ENCODE data around the gene SARS2.
A peak's percentile ranks its signal among the peaks of the same experiment; 100 is the strongest.
"Not testable (repeated sequence)": the region's sequence is repeated elsewhere in the genome, so short reads cannot be mapped to it uniquely, and the experiment has no call there.

SARS2 gene

DNA sequence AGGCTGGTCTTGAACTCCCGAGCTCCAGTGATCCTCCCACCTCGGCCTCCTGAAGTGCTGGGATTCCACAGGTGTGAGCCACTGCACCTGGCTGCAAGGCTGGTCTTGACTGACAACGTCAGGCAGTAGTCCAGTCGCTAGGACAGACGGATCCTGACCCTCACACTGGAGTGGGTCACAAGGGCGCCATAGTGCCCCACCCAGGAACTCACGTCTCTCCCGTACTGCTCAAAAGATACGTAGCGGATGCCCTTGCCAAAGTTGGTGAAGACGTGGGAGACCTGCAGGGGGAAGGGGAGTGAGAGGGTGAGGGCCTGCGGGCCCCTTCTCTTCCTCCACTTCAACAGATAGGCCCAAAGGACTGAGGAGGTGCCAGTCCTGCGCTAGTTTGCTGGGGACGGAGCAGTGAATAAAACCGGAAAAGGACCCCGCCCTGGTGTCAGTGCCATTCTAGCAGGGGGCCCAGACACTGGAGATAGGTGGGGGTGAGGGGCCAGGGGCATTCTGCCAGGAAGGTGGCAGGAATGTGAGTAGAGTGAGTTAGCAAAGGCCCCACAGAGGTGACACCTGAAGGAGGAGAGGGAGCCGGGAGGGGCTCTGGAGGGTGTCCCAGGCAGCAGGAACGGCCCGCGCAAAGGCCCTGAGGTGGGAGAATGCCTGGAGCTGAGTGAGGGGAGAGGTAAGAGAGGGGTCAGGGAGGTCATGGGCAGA is 12.1 kb upstream of the SARS2 start:
- DNase-seq (ENCODE audit: insufficient read length) = no peak
- FAIRE-seq = no peak
- no peak for TF ChIP-seq POLR2AphosphoS5 (IDR thresholded peaks at IDR 0.05; ENCODE audit: low read depth, low read length)
- no peak for TF ChIP-seq POLR2A (IDR thresholded peaks at IDR 0.05; ENCODE audit: low read depth, low read length)
- no peak for TF ChIP-seq TAF1 (IDR thresholded peaks at IDR 0.05; ENCODE audit: borderline replicate concordance, low read depth, low read length)

DNA sequence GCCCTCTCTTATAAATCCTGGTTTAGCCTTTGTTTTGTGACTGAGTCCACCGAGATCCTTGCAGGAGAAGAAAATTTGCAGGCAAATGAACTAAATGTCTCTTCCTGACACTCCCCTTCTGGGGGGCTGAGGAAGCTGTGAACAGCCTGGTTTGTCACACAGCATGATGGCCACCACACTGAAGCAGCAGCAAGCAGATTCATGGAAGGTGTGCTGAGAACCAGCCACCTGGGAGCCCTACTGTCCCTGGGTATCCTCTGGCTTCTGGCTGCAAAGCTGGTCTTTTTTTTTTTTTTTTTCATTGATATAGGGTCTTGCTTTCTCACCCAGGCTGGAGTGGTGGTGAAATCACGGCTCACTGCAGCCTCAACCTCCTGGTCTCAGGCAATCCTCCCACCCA is 11.4 kb upstream of the SARS2 start:
- no peak for TF ChIP-seq TAF1 (IDR thresholded peaks at IDR 0.05; ENCODE audit: borderline replicate concordance, low read depth, low read length)
- TF ChIP-seq POLR2A (IDR thresholded peaks at IDR 0.05; ENCODE audit: low read depth, low read length) = no peak
- TF ChIP-seq POLR2AphosphoS5 (IDR thresholded peaks at IDR 0.05; ENCODE audit: low read depth, low read length) = no peak
- FAIRE-seq = no peak
- no peak for DNase-seq (ENCODE audit: insufficient read length)

DNA sequence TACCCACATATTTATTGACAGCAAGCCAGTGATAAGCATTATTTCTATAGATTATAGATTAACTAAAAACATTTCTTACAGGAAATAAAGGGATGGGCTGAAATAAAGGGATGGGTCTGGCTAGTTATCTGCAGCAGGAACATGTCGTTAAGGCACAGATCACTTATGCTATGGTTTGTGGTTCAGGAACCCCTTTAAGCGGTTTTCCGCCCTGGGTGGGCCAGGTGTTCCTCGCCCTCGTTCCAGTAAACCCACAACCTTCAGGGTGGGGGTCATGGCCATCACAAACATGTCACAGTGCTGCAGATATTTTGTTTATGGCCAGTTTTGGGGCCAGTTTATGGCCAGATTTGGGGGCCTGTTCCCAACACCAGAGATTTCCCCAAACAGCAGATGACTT is 10.9 kb upstream of the SARS2 start:
- FAIRE-seq; DNase-seq (ENCODE audit: insufficient read length): not testable (repeated sequence)

DNA sequence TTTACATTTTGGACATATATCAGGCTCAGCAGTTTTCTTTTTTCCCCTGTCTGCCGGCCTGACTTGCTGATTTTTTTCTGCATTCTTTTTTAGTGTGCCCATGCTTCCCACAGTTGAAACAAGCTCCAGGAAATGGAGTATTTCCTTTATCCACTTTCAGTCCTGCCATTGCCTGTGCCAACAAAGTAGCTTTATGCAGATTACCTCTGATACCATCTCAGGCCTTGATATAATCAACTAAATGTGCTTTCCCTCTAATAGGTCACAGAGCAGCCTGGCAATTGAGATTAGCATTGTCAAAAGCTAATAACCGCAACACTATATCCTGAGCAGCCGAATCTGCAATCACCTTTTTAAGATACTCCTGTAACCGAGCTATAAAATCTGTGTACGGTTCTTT is 9.4 kb upstream of the SARS2 start:
- FAIRE-seq = no peak
- DNase-seq (ENCODE audit: insufficient read length) = no peak
- TF ChIP-seq POLR2A (IDR thresholded peaks at IDR 0.05; ENCODE audit: low read depth, low read length) = no peak
- no peak for TF ChIP-seq POLR2AphosphoS5 (IDR thresholded peaks at IDR 0.05; ENCODE audit: low read depth, low read length)
- no peak for TF ChIP-seq TAF1 (IDR thresholded peaks at IDR 0.05; ENCODE audit: borderline replicate concordance, low read depth, low read length)

DNA sequence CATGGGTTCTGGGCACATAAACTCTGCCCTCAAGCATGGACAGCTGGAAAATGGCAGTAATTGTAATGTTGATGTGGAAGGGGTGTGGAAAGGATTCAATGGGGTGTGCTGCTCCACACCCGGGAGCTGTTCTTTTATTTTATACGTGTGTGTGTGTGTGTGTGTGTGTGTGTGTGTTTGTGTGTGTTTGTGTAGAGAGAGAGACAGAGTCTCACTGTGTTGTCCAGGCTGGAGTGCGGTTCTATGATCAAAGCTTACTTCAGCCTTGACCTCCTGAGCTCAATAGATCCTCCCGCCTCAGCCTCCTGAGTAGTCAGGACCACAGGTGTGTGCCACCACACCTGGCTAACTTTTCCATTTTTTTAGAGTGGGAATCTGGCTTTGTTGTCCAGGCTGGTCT is 3.0 kb upstream of the SARS2 start:
- DNase-seq (ENCODE audit: insufficient read length) (no peak), FAIRE-seq (no peak)
- TF ChIP-seq POLR2AphosphoS5 (IDR thresholded peaks at IDR 0.05; ENCODE audit: low read depth, low read length) = no peak
- TF ChIP-seq TAF1 (IDR thresholded peaks at IDR 0.05; ENCODE audit: borderline replicate concordance, low read depth, low read length) = no peak

DNA sequence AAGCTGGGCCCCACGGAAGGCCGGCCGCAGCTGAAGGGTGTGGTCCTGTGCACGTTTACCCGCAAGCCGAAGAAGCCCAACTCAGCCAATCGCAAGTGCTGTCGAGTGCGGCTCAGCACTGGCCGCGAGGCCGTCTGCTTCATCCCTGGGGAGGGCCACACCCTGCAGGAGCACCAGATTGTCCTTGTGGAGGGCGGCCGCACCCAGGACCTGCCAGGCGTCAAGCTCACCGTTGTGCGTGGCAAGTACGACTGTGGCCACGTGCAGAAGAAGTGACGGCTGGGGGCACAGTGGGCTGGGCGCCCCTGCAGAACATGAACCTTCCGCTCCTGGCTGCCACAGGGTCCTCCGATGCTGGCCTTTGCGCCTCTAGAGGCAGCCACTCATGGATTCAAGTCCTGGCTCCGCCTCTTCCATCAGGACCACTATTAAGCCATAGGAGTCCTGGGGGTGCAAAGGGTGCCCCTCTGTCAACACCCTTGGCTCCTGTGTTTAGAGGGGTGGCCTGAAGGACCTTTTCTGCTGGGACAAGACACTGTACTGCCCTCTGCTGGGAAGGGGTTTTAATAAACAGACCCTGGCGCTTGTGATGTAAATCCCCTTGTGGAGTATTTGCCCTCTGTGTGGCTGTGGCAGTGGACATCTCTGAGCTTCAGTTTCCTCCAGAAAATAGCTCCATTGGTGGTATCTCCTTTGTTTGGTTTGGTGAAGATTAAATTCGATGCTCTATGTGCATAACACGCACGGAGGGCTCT is 2.0 kb upstream of the SARS2 start:
- no peak for DNase-seq (ENCODE audit: insufficient read length)

DNA sequence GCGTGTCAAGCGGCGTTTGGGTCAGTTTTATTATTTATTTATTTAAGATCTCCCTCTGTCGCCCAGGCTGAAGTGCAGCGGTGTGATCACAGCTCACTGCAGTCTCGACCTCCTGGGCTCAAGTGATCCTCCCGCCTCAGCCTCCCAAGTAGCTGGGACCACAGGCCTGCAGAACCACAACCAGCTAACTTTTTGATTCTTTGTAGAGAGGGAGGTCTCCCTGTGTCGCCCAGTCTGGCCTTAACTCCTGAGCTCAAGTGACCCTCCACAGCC is 894 bp upstream of the SARS2 start:
- DNase-seq (ENCODE audit: insufficient read length) (no peak), FAIRE-seq (no peak)
- TF ChIP-seq POLR2A (IDR thresholded peaks at IDR 0.05; ENCODE audit: low read depth, low read length) = no peak
- no peak for TF ChIP-seq POLR2AphosphoS5 (IDR thresholded peaks at IDR 0.05; ENCODE audit: low read depth, low read length)
- no peak for TF ChIP-seq TAF1 (IDR thresholded peaks at IDR 0.05; ENCODE audit: borderline replicate concordance, low read depth, low read length)

More for the DNA sequence above, 2.0 kb upstream of the SARS2 start:
- FAIRE-seq = no peak
- no peak for TF ChIP-seq TAF1 (IDR thresholded peaks at IDR 0.05; ENCODE audit: borderline replicate concordance, low read depth, low read length)
- TF ChIP-seq POLR2AphosphoS5 (IDR thresholded peaks at IDR 0.05; ENCODE audit: low read depth, low read length) = no peak
- no peak for TF ChIP-seq POLR2A (IDR thresholded peaks at IDR 0.05; ENCODE audit: low read depth, low read length)

DNA sequence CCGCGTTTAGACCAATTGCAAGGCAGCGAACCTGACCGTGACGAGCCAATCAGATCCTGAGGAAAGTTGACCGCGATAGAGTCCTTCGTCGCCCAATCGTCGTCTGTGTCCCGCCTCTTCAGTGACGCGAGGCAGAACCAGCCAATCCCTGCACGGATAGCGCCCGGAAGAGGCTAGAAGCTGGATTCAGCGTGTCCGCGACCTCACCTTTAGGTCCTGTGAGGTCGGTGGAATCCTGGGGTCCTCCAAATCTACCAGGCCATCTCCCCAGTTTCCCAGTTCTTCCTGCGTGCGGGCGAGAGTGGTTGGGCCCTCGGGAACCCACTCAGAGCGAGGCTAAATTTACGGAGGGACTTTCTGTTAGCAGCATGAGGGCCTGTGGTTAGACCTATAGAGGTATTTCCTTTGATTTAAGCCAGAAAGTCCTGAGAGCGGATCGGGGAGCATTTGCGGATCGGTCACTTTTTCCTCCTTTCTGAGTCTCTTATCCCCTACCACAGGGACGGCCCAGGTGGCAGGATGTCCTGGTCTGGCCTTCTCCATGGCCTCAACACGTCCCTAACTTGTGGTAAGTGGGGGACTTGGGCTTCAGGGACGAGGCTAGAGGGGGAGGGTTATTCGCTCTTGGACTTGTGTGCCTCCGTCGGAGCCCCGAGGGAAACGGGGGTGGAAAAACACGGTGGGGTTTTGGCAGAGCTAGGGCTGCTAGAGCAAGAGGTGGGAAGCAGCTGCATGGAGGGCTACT is 385 bp upstream of the SARS2 start, which contains the start of gene MRPS12:
MRPS12 (plus strand) TSS at position 169 of the 745 bp plus-strand sequence; CDS start at position 520, 351 bp downstream.
- FAIRE-seq (peak; percentile 99), DNase-seq (ENCODE audit: insufficient read length) (peak; percentile 98)
- peak; percentile 94 for TF ChIP-seq POLR2AphosphoS5 (IDR thresholded peaks at IDR 0.05; ENCODE audit: low read depth, low read length)
- TF ChIP-seq POLR2A (IDR thresholded peaks at IDR 0.05; ENCODE audit: low read depth, low read length) = peak; percentile 92
- peak; percentile 31; the same call in 1 of the 2 replicates for TF ChIP-seq TAF1 (IDR thresholded peaks at IDR 0.05; ENCODE audit: borderline replicate concordance, low read depth, low read length)

DNA sequence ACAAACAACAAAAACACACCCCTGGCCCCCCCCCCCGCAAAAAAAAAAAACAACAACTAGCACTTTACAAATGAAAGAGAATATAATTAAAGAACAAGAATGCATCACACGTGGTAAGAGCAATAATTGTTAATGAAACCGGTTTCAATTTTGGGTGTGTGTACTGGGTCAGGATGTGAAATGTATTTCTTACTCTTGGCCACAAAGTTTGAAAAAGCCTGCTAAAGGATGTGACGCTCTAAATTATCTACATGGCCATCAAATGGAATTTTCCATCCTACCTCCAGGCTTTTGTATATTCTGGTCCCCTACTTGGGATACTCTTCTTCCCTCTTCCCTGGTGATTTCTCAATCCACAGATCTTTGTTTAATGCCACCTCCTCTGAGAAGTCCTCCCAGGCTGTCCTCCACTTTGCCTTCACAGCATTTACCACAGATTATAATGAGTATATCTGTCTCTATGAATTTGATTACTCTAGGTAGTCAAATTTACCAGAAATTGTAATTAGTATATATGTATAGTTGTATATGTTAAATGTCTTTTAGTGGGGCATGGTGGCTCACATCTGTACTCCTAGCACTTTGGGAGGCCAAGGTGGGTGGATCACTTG is 2.1 kb downstream of the SARS2 start:
- FAIRE-seq (no peak), DNase-seq (ENCODE audit: insufficient read length) (no peak)
- no peak for TF ChIP-seq TAF1 (IDR thresholded peaks at IDR 0.05; ENCODE audit: borderline replicate concordance, low read depth, low read length)
- TF ChIP-seq POLR2AphosphoS5 (IDR thresholded peaks at IDR 0.05; ENCODE audit: low read depth, low read length) = no peak
- TF ChIP-seq POLR2A (IDR thresholded peaks at IDR 0.05; ENCODE audit: low read depth, low read length) = no peak

DNA sequence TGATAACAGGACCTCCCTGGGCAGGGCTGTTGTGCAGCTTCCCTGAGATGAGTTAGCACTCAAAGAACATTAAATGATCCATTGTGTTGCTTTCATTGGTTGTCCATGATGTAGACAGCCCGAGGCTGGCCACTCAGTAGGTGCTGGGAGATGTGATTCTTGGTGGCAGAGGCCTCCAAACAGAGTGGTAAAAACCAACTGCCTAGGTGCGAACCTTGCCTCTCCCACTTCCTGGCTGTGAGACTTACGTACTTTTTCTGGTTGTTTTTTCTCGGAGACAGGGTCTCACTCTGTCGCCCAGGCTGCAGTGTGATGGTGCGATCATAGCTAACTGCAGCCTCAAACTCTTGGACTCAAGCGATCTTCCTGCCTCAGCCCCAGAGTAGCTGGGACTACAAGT is 6.2 kb downstream of the SARS2 start:
- no peak for TF ChIP-seq TAF1 (IDR thresholded peaks at IDR 0.05; ENCODE audit: borderline replicate concordance, low read depth, low read length)
- no peak for TF ChIP-seq POLR2A (IDR thresholded peaks at IDR 0.05; ENCODE audit: low read depth, low read length)
- TF ChIP-seq POLR2AphosphoS5 (IDR thresholded peaks at IDR 0.05; ENCODE audit: low read depth, low read length) = no peak
- DNase-seq (ENCODE audit: insufficient read length) (no peak), FAIRE-seq (no peak)

DNA sequence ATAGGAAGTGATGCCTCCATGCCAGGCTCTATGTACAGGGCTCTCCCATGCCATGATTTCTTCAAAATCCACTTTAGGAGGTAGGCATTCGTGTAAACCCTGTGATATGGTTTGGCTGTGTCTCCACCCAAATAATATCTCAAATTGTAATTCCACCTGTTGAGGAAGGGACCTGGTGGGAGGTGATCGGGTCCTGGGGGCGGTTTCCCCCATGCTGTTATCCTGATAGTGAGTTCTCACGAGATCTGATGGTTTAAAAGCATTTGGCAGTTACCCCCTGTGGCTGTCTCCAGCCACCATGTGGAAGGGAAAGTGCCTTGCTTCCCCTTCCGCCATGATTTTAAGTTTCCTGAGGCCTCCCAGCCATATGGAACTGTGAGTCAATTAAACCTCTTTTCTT is 8.1 kb downstream of the SARS2 start:
- DNase-seq (ENCODE audit: insufficient read length) (no peak), FAIRE-seq (no peak)
- TF ChIP-seq TAF1 (IDR thresholded peaks at IDR 0.05; ENCODE audit: borderline replicate concordance, low read depth, low read length) = no peak
- TF ChIP-seq POLR2AphosphoS5 (IDR thresholded peaks at IDR 0.05; ENCODE audit: low read depth, low read length) = no peak
- TF ChIP-seq POLR2A (IDR thresholded peaks at IDR 0.05; ENCODE audit: low read depth, low read length) = no peak
